RWPE2 (cell line): ENCODE results near the gene GALNT11.

Experiments
- ATAC-seq: fragments of 200-7000 bp; cut with Tn5 transposase; 3 replicates; pipeline ENCODE4 v1.9.1; 2021; ENCODE audit warnings: low read depth
- DNase-seq: peaks from one replicate; pipeline ENCODE4 v3.0.0-alpha.2; 2020; ENCODE audit warnings: low spot score
- H3K27ac ChIP-seq: fragments of 450-650 bp; 2 replicates; pipeline ENCODE4 v1.5.1; 2017; ENCODE audit warnings: mild to moderate bottlenecking; ENCODE audit not compliant: poor library complexity, severe bottlenecking
- H3K27me3 ChIP-seq: fragments of 250-450 bp; sonication (Bioruptor Pico); 2 replicates; pipeline ENCODE4 v1.5.1; 2021; ENCODE audit warnings: mild to moderate bottlenecking, moderate library complexity; ENCODE audit not compliant: insufficient read depth, poor library complexity, severe bottlenecking
- H3K36me3 ChIP-seq: fragments of 250-450 bp; sonication (Bioruptor Pico); 2 replicates; pipeline ENCODE4 v1.5.1; 2020; ENCODE audit warnings: low read depth, mild to moderate bottlenecking, moderate library complexity
- H3K4me1 ChIP-seq: fragments of 250-450 bp; sonication (Bioruptor Pico); 2 replicates; pipeline ENCODE4 v1.5.1; 2021; ENCODE audit warnings: mild to moderate bottlenecking, moderate library complexity; ENCODE audit not compliant: insufficient read depth, poor library complexity, severe bottlenecking
- H3K4me3 ChIP-seq: fragments of 250-450 bp; sonication (Bioruptor Pico); 2 replicates; pipeline ENCODE4 v1.5.1; 2021; ENCODE audit warnings: mild to moderate bottlenecking, moderate library complexity; ENCODE audit not compliant: severe bottlenecking
- H3K9me3 ChIP-seq: fragments of 250-450 bp; sonication (Bioruptor Pico); 2 replicates; pipeline ENCODE4 v1.5.1; 2021; ENCODE audit warnings: mild to moderate bottlenecking, moderate library complexity; ENCODE audit not compliant: severe bottlenecking
- TF ChIP-seq, protein P1 (sequence below): fragments of 450-650 bp; IDR thresholded peaks from one replicate; pipeline ENCODE4 v1.5.1; 2017; ENCODE audit warnings: mild to moderate bottlenecking, moderate library complexity; ENCODE audit not compliant: poor library complexity, severe bottlenecking

The GALNT11 gene

DNA sequence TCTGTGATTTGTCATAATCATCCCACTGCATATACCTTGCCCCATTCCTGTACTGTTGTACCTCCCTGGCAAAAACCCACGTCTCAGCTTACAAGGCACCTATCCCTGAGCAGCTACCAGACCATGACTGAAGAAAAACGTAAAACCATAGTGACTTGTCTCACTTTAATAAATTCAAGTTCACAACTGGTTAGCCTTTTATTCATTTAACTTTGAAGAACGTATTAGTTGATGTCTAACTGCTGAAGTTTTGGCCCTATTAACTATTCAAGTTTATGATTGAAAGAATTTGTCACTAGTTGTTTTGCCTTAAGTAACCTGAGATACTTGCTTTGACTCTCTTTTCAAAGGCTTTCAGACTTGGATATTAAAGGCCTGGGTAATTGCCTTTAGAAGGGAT is 59.7 kb downstream of the GALNT11 start:
- Histone ChIP-seq H3K36me3 (peaks cover 3% of the 10 kb centered on the region; the same call in 1 of the 2 replicates), H3K27ac (no peak overlapping the region), H3K27me3 (no peaks in the 10 kb centered on the region), H3K4me1 (peaks cover 23% of the 10 kb centered on the region), H3K9me3 (peaks cover 12% of the 10 kb centered on the region), H3K4me3 (no peak overlapping the region)
- ATAC-seq: no peak
- DNase-seq: no peak
- TF ChIP-seq, protein P1, sequence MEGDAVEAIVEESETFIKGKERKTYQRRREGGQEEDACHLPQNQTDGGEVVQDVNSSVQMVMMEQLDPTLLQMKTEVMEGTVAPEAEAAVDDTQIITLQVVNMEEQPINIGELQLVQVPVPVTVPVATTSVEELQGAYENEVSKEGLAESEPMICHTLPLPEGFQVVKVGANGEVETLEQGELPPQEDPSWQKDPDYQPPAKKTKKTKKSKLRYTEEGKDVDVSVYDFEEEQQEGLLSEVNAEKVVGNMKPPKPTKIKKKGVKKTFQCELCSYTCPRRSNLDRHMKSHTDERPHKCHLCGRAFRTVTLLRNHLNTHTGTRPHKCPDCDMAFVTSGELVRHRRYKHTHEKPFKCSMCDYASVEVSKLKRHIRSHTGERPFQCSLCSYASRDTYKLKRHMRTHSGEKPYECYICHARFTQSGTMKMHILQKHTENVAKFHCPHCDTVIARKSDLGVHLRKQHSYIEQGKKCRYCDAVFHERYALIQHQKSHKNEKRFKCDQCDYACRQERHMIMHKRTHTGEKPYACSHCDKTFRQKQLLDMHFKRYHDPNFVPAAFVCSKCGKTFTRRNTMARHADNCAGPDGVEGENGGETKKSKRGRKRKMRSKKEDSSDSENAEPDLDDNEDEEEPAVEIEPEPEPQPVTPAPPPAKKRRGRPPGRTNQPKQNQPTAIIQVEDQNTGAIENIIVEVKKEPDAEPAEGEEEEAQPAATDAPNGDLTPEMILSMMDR: no peak

DNA sequence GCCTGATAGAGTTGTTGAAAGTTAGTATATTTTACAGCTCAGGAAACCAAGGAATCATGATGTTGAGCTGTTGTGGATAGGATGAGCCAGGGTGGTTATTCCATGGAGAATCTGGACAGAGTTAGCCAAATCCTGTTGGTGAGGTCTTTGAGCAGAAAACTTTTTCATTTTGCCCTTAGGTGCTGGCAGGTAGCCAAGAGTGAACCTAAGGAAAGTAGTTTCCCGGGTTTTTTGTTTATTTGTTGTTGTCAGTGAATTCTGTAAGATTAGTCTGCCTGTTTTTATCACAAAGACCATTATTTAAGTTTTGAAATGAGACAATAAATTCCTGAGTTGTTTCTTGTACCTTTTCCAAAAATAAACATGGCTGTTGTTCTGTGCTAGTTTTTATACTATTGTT is 61.0 kb downstream of the GALNT11 start:
- ATAC-seq (no peak), DNase-seq (no peak)
- H3K4me3 ChIP-seq: no peak overlapping the region
- H3K27ac ChIP-seq: no peak overlapping the region
- no peaks in the 10 kb centered on the region for H3K27me3 ChIP-seq
- peaks cover 19% of the 10 kb centered on the region for H3K4me1 ChIP-seq
- TF ChIP-seq, protein P1: no peak
- H3K36me3 ChIP-seq: peaks cover 3% of the 10 kb centered on the region; the same call in 1 of the 2 replicates
- peaks cover 12% of the 10 kb centered on the region for H3K9me3 ChIP-seq

DNA sequence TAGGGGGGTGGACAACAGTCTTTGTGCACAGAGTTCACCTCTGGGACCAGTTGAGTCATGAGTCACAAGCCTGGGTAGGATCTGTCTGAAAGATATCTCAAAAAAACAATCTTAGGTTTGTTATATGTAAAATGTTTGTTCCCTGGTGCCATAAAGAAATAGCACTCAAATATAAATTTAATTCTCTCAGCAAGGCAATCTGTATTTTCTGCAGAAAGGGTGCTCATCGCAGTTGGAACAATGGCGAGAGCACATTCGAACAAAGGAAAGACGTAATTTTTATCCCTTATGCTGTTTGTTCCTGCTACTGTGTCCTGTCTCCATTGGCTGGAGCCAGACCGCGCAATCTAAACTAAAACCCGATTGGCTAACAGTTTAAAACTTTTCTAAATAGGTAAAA is 63.7 kb downstream of the GALNT11 start:
- Histone ChIP-seq H3K4me3 (no peak overlapping the region), H3K9me3 (peaks cover 7% of the 10 kb centered on the region), H3K27me3 (no peaks in the 10 kb centered on the region), H3K36me3 (0 out of 2 replicates have a peak, but pooled peaks cover 3% of the 10 kb centered on the region), H3K27ac (no peak overlapping the region), H3K4me1 (no peaks in the 10 kb centered on the region)
- no peak for DNase-seq
- TF ChIP-seq, protein P1: no peak
- no peak for ATAC-seq

DNA sequence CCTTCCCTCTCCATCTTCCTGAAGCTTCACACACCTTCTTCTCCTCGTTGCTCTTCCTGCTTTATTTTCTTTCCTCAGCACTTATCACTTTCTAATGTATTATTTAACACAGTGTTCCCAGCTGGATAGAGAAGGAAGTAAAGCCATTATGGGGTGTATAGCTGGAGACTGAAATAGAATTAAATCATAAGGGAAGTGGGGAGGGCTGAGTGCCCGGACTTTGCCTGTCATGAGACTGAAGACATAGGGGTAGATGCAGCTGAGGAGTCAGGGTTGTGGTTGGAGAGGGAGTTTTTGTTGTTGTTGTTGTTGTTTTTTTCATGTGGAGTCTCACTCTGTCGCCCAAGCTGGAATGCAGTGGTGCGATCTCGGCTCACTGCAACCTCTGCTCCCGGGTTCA is 65.3 kb downstream of the GALNT11 start:
- Histone ChIP-seq H3K4me1 (no peaks in the 10 kb centered on the region), H3K36me3 (peaks cover 3% of the 10 kb centered on the region; the same call in 1 of the 2 replicates), H3K4me3 (no peak overlapping the region), H3K27me3 (no peaks in the 10 kb centered on the region), H3K27ac (no peak overlapping the region), H3K9me3 (peaks cover 7% of the 10 kb centered on the region)
- ATAC-seq: no peak
- TF ChIP-seq, protein P1: no peak
- DNase-seq: no peak

DNA sequence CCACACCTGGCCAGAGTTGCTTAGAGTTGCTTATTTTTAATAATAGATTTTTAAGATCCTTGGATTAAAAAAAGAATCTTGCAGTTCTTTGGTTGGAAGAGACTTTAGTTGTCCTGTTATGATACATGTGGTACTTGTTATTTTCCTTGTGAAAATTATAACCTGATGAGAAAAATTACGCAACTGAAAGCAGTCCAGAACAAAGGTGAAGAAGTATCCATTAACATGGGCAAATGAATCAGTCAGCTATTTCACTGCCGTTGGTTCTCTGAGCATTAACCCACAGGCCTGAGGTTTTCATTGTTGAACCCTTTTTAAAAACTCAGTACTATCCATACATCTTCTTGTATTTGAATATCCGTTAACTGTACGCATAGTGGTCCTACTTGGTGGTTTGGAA is 68.2 kb downstream of the GALNT11 start:
- TF ChIP-seq, protein P1: no peak
- Histone ChIP-seq H3K27me3 (no peaks in the 10 kb centered on the region), H3K4me3 (no peak overlapping the region), H3K27ac (no peak overlapping the region), H3K36me3 (no peaks in the 10 kb centered on the region; the same call in 1 of the 2 replicates), H3K4me1 (no peaks in the 10 kb centered on the region), H3K9me3 (peaks cover 5% of the 10 kb centered on the region)
- ATAC-seq: no peak
- DNase-seq: no peak
